ENCODE results near the gene ALDH1B1.
"Not testable (repeated sequence)": the region's sequence is repeated elsewhere in the genome, so short reads cannot be mapped to it uniquely, and the experiment has no call there.

The ALDH1B1 gene

DNA sequence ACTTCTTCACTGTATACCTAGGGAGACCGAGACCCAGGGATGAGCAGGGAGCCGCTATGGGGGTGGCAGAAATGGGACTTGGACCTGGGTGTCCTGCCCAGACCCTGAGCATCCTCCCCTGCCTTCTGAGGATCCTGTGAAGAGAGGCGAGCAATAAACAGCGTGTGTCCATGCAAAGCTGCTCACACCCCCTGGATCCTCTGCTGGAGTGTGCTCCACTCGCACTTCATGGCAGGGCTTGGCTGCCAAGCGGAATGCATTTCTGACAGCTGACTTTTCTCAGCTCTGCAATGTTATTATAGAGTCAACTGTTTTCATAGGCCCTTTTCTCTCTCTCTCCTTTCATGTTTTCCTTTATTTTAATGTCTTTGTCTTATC, 31.0 kb upstream of the ALDH1B1 start:
- DNase-seq (ENCODE audit: low read depth in 2 of 2) = no peak

DNA sequence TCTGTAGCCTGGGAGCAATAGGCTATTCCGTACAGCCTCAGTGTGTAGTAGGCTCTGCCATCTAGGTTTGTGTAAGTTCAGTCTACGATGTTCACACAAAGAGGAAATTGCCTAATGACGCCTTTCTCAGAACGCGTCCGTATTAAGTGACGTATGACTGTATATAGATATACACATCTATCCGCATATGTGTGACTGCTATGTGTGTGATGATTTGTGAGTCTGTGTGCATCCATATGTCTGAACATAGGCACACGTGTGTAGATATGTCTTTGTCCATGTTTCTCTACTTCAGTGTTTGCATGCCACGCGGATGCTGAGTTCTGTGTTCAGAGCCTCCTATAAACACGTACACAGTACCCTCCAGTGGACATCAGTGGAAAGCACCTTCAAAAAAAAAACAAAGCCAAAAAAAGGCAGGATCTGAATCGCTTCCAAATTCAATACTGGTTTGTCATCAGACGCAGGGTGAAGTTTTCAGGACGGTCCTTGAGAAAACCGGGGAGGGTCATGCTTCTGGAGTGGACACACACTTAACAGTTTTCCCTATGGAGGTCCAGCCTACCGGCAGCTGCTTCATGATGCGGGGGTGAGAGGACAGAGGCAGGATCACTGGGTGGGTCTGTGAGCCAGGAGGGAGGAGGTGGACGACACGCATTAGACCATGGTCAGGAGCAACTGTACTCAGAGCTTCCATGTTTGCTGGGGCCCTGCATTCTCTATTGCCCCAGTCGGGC, 29.5 kb upstream of the ALDH1B1 start:
- no peak for DNase-seq (ENCODE audit: low read depth in 2 of 2)

GRCh38 chr9:38363589-38363925, 28.9 kb upstream of the ALDH1B1 start:
- no peak for DNase-seq (ENCODE audit: low read depth in 2 of 2)

DNA sequence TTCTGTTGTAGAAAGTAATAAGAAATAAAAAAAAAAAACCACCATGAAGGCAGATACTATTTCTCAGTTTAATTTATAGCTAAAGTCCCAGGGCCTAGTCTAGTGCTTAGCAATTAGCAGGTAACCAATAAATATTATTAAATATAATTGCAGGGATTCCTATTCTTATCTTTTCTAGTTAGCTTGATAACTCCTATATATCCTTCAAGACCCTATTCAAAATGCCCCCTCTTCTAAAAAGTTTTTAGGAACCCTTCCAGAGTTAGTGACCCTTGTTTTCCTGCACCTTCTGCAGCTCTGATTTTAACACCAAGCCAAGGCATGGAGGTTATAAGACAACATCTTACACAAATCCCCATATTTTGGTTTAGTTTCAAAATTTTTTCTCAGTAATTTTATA, 24.6 kb upstream of the ALDH1B1 start:
- DNase-seq (ENCODE audit: low read depth in 2 of 2) = no peak

GRCh38 chr9:38368731-38369130, 23.8 kb upstream of the ALDH1B1 start:
- no peak for DNase-seq (ENCODE audit: low read depth in 2 of 2)

DNA sequence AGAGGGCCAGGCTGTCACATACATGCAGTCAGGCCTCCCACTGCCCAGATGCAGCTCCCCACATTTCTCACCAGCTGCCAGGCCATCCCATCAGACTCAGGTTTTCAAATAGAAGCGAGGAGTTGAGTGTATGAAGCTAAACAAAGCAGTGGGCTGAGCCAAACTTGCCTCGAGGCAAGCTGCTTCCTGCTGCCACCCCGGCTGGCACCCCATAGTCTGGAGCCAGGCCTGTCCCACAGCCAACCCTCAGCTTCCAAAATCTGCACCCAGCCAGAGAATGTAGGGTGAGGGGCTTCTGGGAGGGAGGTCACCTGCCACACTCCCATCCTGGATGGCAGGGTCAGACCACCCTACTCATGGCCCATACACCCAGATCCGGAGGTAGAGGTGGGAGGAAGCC, 22.3 kb upstream of the ALDH1B1 start:
- no peak for DNase-seq (ENCODE audit: low read depth in 2 of 2)

GRCh38 chr9:38371495-38371894, 21.0 kb upstream of the ALDH1B1 start:
- DNase-seq (ENCODE audit: low read depth in 2 of 2) = no peak

DNA sequence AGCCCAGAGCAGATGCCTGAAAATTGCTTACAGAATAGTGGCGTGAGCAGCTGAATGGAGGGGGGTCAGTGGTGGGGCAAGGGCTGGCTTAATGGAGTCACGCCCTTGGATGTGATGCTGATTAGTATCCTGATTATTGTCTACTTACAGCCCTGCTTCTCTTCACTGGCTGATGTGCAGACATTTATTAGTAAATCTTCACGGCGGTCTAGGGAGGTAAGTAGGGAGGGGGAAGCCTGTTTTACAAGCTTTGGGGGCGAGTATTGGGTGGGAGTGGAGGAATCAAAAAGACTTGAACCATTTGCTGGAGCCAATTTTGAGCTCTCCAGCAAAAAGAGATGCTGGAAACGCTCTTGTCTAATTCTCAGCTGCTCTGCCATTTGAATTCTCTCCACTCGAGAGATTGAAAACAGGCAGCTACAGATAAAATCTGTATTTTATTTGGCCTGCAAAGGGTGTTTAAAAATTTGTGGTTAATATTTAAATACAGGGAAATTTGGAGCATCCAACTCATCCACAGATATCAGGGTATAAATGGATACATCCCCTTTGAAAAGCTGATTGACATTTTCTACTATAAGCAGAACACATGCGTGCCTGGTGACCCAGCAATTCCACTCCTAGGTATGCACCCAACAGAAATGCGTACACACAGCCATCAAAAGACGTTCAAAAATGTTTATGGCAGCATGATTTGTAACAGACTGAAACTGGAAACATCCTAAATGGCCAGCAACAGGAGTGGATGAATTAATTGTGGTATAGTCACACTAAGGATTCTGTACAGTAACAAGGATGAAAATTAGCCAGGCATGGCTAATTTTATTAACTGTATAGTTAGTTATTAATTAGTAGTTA, 19.5 kb upstream of the ALDH1B1 start:
- DNase-seq (ENCODE audit: low read depth in 2 of 2) = no peak

- DNase-seq (ENCODE audit: low read depth in 2 of 2) = no peak
These were observed 18.8 kb upstream of the ALDH1B1 start for GRCh38 chr9:38373679-38374078.

DNA sequence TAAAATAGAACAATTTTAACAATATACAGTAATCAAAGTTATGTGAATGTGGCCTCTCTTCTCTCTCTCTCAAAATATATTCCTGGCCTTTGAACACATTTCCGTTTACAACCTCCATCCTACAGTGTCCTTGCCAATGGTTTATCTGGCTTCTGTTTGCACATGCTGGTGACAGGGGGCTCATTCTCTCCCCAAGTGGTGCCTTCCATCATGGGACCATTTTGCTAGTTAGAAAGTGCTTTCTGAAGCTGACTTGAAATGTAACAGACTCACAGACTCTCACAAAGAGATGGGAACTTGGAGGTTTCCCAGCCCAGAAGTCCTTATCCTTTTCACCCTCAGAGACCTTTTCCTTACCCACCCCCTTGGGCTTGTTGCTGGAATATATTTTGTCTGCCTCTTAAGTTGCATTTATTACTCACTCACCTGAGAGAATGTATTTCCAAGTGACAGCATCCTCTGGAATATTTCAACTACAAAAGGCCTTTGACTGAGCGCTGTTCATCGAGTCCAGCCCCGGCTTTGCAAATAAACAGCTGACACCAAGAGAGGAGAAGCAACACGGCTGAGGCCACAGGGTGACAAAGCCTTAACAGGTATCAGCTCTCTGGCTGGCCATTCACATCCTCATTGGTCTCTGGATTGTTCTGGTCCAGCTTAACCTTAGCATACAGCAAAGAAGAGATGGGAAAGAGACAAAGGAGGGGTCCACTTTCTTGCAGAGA, 17.5 kb upstream of the ALDH1B1 start:
- DNase-seq (ENCODE audit: low read depth in 2 of 2) = no peak

GRCh38 chr9:38375572-38375963, 16.9 kb upstream of the ALDH1B1 start:
- no peak for DNase-seq (ENCODE audit: low read depth in 2 of 2)

GRCh38 chr9:38376021-38376670, 16.4 kb upstream of the ALDH1B1 start:
- DNase-seq (ENCODE audit: low read depth in 2 of 2) = no peak

- DNase-seq (ENCODE audit: low read depth in 2 of 2) = not testable (repeated sequence)
These were observed 15.0 kb upstream of the ALDH1B1 start for GRCh38 chr9:38377336-38378083.

DNA sequence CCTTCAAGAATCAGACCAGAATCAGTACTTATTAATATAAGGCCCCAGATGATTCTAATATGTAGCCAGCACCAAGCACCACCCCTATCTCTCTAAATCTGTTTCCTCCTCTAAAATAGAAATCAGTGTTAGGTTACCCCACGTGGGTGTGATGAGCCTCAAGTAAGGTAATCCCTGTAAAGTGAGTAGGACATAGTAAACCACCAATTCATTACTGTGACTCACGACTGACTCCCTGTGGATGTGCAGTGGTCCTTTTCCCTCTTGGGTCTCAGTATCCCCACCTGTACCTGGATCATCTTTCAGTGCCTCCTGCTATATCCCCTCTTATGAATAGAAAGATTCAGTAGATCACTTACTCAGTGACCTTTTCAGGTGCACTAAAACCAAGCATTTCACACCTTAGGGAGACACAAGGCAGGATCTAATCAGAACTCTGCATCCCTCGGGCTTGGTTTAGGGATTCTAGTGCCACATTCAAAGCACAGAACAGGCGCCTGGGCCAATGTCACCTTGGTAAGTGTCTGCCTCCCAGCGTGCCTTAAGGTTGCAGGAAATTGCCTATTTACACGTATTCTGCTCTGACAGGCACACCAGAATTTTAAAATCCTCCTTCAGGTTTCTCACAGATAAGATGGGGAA, 12.2 kb upstream of the ALDH1B1 start:
- no peak for DNase-seq (ENCODE audit: low read depth in 2 of 2)

DNA sequence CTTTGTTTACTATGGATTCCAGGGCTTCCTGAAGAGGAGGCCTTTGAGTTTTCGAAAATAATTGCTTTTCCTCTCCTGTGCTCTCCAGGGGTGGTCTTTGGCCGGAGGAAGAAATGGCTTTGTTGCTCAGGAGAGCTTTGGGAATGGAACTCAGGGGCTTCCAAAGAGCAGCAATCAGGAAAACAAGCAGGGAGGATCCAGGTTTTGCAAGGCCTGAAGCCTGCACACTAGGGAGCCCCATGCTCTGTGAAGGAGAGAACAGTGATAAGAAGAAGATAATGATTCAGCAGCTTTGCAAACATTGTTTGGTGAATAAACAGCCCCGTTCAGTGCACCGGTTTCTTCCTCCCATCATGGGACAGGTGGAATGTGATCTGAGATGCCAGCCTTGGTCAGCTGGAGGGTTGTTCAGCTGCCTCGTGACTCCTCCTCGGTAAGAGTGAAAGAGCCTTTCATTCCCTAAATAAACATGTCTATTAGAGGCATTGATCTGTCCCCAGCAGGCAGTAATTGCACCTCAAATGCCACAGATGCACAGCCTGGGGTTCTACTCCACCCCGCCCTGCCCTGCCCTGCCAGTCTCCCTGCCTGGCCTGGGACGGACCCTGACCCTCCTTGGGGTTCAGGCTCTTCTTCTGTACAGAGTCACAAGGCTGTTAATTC, 11.5 kb upstream of the ALDH1B1 start:
- no peak for DNase-seq (ENCODE audit: low read depth in 2 of 2)

GRCh38 chr9:38382141-38382540, 10.4 kb upstream of the ALDH1B1 start:
- DNase-seq (ENCODE audit: low read depth in 2 of 2) = no peak

DNA sequence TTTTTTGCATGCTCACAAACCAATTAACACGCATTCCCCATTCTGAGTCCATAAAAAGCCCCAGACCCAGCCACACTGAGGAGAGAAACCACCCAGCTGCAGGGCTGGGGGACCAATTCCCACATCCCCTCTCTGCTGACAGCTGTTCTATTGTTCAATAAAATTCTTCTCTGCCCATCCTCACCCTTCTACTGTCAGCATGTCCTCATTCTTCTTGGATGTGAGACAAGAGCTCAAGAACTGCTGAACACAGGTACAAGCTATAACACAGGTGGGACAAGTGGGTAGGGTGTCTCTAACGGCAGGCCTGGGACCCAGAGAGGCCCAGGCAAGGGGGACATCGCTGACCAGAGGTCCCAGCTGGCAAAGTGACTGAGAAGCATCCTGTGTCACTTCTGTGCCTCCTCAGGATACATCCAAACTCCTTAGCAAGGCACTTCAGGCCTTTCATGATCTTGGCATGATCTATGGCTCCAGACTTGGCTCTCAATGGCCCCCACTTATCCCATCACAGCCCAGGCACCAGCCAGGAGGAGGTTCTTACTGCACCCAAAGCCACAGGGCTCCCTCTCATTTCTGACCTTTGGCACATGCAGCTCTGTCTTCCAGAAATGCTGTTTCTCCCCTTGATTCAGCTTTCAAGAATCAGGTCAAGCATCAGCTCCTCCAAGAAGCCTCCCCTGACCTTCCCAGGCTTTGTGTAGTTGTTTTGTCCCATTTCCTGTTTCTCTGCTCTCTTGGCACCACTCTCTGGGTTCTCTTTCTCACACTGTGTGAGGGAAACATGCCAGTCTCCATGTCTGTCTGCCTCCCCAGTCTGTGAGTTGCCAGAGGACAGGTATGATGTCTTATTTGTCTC, 7.3 kb upstream of the ALDH1B1 start:
- no peak for DNase-seq (ENCODE audit: low read depth in 2 of 2)

DNA sequence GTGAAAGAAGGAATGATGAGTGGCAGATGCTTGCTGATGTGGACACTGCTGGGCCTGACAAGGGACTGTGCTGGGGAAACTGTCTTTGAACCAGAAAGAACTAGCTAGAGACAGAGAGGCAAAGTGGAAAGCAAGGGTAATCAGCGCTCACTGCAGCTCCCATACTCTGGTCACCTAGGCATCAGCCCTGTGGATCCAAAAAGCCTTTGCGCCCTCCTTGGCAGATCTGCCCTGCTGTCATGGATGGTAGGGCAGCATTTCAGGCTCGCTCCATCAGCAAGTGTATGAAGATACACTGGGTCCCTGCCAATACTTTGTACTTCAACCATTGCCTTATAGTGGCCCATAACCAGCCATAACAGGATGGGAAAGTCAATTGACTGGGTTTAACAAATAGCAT, 6.6 kb upstream of the ALDH1B1 start:
- DNase-seq (ENCODE audit: low read depth in 2 of 2) = no peak

- DNase-seq (ENCODE audit: low read depth in 2 of 2) = no peak
These were observed 6.1 kb upstream of the ALDH1B1 start for GRCh38 chr9:38386319-38386895.
